Measurements from ENCODE around the gene SPEF1.

The SPEF1 gene

DNA sequence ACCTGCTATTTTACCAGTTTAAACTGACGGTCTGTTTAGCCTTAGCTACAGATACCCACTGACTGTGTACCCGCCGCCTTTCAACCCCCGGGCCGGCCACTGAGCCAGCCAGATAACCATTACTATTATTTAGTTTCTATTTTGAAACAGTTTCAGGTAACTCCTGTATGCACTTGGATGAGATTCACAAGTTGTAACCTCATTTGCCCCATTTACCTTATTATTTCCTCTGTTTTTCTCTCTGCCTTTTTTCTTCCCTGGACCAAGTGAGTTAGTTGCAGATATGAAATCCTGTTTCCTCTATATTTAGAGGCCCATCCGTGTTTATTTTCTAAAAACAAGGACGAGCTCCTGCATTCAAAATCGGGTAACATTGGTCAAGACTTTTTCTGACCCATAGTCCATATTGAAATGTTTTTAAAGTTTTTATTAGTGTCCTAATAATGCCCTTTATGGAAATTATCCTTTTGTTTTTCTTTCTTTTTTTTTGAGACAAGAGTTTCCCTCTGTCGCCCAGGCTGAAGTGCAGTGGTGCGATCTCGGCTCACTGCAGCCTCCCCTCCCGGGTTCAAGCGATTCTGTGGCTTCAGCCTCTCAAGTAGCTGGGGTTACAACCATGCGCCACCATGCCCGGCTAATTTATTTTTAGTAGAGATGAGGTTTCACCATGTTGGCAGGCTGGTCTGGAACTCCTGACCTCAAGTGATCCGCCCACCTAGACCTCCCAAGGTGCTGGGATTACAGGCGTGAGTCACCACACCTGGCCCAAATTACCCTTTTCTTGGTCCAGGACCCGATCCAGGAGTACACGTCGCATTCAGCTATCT, 39.9 kb upstream of the SPEF1 start:
- TF ChIP-seq, protein P1, sequence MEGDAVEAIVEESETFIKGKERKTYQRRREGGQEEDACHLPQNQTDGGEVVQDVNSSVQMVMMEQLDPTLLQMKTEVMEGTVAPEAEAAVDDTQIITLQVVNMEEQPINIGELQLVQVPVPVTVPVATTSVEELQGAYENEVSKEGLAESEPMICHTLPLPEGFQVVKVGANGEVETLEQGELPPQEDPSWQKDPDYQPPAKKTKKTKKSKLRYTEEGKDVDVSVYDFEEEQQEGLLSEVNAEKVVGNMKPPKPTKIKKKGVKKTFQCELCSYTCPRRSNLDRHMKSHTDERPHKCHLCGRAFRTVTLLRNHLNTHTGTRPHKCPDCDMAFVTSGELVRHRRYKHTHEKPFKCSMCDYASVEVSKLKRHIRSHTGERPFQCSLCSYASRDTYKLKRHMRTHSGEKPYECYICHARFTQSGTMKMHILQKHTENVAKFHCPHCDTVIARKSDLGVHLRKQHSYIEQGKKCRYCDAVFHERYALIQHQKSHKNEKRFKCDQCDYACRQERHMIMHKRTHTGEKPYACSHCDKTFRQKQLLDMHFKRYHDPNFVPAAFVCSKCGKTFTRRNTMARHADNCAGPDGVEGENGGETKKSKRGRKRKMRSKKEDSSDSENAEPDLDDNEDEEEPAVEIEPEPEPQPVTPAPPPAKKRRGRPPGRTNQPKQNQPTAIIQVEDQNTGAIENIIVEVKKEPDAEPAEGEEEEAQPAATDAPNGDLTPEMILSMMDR (IDR thresholded peaks at IDR 0.05; ENCODE audit: insufficient read depth, low read depth, low read length, missing control alignments), result no peak
- peak overlapping the region; percentile 84 for H3K4me3 ChIP-seq (ENCODE audit: low read length)
- no peak for DNase-seq (ENCODE audit: low read depth)

DNA sequence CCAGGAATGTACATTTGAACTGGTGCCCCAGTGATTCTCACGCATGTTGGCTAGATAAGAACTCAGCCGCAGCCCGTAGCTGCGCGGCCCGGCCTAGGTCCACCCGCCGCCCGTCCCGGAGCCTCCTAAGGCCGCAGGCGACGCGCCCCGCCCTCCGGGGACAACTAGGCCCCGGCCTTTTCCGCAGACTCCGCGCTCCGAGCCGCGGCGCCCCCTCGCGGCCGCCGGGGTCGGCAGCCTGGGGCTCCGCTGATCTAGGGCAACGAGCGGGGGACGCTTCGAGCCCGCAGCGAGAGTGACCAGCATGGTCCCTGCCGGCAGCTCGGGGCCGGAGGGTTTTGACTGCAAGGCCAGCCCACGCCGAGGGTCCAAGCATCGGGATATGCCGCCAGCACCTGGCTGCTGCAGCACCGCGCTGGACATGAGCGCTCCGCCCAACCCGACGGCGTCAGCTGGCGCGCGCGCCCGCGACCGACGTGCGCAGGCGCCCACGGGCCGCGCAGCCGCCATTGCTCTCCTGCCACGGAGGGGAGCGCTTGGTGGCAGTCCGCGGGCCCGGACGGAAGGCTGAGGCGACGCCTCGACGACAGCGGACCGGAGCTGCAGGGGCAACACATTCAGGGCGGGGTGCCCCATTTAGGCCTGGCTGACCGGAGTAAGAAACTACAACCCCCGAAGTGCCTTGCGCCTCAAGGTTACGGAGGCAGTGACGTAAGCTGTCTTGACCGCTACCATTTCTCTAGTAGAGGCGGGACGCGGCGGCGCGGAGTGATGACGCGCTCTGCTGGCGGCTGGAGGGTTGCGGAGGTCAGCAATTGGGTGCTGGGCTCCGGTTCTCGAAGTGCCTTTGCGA, 39.0 kb upstream of the SPEF1 start, which contains the start of gene AP5S1:
Gene AP5S1 (plus strand): TSS at position 500 of the 853 bp plus-strand sequence. CDS start 1,571 bp downstream, outside the sequence.
- DNase-seq (ENCODE audit: low read depth), result peak; percentile 97
- peak within 1 kb of the TSS; percentile 84 for H3K4me3 ChIP-seq (ENCODE audit: low read length)

DNA sequence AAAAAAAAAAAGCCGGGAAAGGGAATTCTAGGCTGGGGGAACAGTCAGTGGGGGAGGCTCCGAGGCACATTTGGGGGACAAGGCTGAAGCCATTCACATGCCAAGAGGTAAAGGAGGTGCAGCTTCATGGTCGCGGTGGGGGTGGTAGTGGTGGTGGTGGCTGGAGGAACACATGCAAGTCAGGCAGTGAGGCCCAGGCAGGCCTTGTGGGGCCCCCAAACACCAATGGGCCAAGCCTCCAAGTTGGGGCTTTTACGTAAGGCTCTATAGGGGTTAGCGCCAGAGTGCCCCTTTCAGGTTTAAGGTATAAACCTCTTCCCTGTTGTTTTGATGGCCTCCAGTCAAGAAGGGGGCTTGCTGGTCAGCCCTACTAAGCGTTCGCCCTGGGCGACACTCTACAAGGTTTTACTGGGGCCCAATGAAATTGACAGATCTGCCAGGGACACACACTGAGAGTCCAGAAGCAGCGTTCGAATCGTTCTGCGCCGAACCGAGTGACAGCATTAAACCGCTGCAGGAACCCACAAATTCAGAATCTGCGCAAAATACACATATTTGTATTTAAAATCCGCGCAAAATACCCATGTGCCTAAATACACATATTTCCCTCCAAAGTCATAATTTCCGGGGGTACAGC, 38.3 kb upstream of the SPEF1 start:
- TF ChIP-seq, protein P1 (IDR thresholded peaks at IDR 0.05; ENCODE audit: insufficient read depth, low read depth, low read length, missing control alignments), result no peak
- peak overlapping the region; percentile 84 for H3K4me3 ChIP-seq (ENCODE audit: low read length)

More for the DNA sequence above, 39.0 kb upstream of the SPEF1 start, which contains the start of gene AP5S1:
- TF ChIP-seq, protein P1 (IDR thresholded peaks at IDR 0.05; ENCODE audit: insufficient read depth, low read depth, low read length, missing control alignments), result peak; percentile 40

DNA sequence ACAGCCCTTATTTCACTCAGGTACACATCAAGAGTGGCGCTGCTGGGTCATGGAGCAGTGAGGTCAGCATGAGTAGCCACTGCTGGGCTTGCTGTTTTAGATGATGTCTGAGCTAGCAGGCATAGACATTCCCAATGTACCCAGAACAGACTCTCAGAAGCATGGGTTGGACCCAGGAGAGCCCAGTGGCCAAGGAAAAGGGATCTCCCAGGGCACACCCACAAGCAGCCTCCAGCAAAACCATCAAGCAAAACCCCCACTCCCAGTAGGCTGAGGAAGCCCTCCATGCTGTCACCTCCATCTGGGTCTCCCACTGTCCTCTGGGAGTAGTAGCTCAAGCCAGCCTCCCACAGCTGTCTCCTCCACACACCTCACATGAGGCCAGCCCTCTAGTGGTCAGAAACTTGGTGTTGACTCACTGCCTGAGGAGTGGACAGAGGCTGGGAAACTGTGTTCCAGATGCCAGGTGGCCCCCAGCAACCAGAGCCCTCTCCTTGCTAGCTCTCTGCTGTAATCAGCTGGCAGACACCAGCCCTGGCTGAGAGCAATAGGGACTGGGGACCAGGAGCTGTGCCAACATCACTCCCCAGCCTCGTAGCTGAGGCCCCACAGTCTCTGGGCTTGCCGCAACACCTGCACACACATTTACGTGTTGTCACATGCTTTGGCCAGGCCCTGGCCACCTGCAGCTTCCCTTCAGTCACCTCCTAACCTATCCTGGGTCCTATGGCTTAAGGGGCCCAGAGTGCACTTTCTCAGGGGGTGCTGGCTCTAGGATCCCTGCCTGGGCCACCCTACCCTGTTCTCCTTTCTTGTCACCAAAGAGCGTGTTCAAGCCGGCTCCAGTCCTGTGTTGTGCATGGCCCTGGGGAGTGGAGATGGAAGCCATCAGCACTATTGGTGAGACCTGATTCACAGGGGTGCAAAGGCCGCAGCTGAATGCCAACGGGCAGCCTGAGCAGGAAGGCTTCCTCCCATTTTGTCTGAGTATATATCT, 37.2 kb upstream of the SPEF1 start:
- TF ChIP-seq, protein P1 (IDR thresholded peaks at IDR 0.05; ENCODE audit: insufficient read depth, low read depth, low read length, missing control alignments), result peak; percentile 75
- no peak overlapping the region for H3K4me3 ChIP-seq (ENCODE audit: low read length)
- peak; percentile 77 for DNase-seq (ENCODE audit: low read depth)

More for the DNA sequence above, 38.3 kb upstream of the SPEF1 start:
- DNase-seq (ENCODE audit: low read depth), result no peak

DNA sequence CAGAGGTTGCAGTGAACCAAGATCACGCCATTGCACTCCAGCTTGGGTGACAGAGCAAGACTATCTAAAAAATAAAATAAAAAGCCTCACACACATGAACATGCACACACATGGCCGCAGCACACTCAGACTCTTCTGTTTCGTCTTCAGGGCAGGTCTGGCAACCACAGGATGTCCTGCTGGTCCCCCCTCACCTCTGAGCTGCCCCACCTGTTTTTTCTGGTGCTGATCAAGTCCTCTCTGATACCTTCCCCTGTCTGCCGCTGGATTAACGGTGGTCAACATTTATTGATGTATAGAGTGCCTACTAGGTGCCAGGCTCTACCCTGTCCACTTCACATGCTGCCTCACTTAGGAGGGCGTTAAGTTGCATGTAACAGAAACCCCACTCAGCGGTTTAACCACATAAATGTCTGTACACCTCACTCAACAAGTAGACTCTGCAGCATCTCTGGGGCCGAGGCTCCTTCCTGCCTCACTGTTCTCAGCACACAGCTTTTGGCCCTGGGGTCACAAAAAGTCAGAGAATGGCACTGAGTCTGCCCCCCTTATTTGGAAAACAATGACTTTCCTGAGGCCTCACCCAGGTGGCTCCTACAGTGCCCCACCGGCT, 34.6 kb upstream of the SPEF1 start:
- DNase-seq (ENCODE audit: low read depth), result no peak
- TF ChIP-seq, protein P1 (IDR thresholded peaks at IDR 0.05; ENCODE audit: insufficient read depth, low read depth, low read length, missing control alignments), result no peak
- no peak overlapping the region for H3K4me3 ChIP-seq (ENCODE audit: low read length)
